HEK293 (cell line): ENCODE measurements around the gene NOX5.

Source experiments
- CTCF ChIA-PET: fragments of 350-600 bp; formaldehyde crosslinking; extraction: SDS; loops from one replicate; lab custom pipeline; 2021; ENCODE audit warnings: antibody characterized with exemption; lab: Yijun Ruan, JAX
- POLR2A ChIA-PET: fragments of 300-600 bp; formaldehyde crosslinking; extraction: SDS; loops from one replicate; lab custom pipeline; 2020; ENCODE audit warnings: antibody characterized with exemption, inconsistent platforms; lab: Yijun Ruan, JAX
- H3K27ac ChIP-seq: fragments of 200-500 bp; sonication (Bioruptor generic); 2 replicates; pipeline ENCODE4 v1.5.1; 2014; ENCODE audit warnings: low read depth, low read length, control low read depth, inconsistent platforms; ENCODE audit errors: extremely low read depth
- H3K36me3 ChIP-seq, 2 experiments: fragments of 200-500 bp in 1 of 2; sonication (Bioruptor generic) in 1 of 2; 1 replicate in 1 of 2; 2 replicates in 1 of 2; pipeline ENCODE4 v1.5.1; 2014 to 2017; ENCODE audit warnings: inconsistent platforms in 2 of 2, low read length in 2 of 2; ENCODE audit not compliant: control insufficient read depth in 2 of 2, insufficient read depth in 1 of 2
- H3K4me1 ChIP-seq: fragments of 200-500 bp; sonication (Bioruptor generic); 2 replicates; pipeline ENCODE4 v1.5.1; 2014; ENCODE audit warnings: mild to moderate bottlenecking, low read length, inconsistent platforms; ENCODE audit not compliant: control insufficient read depth, insufficient read depth
- H3K4me3 ChIP-seq: 2 replicates; pipeline ENCODE4 v1.5.1; 2011; ENCODE audit warnings: low read depth, mild to moderate bottlenecking, control low read depth, low read length, moderate library complexity
- H3K9me3 ChIP-seq: fragments of 200-500 bp; sonication (Bioruptor generic); 2 replicates; pipeline ENCODE4 v1.5.1; 2014; ENCODE audit warnings: low read depth, low read length, inconsistent platforms; ENCODE audit not compliant: control insufficient read depth, insufficient read depth
- FEZF1 ChIP-seq: fragments of 450-650 bp; formaldehyde crosslinking; IDR thresholded peaks from 2 replicates; pipeline ENCODE4 v1.5.1; 2016; ENCODE audit warnings: missing biosample characterization, missing genetic modification characterization
- OSR2 ChIP-seq: fragments of 450-650 bp; formaldehyde crosslinking; IDR thresholded peaks from 2 replicates; pipeline ENCODE4 v1.5.1; 2016; ENCODE audit warnings: missing biosample characterization, missing genetic modification characterization
- RBAK ChIP-seq: fragments of 450-650 bp; formaldehyde crosslinking; IDR thresholded peaks from 2 replicates; pipeline ENCODE4 v1.5.1; 2016; ENCODE audit warnings: missing biosample characterization, missing genetic modification characterization
- ZBTB20 ChIP-seq: fragments of 450-650 bp; formaldehyde crosslinking; IDR thresholded peaks from 2 replicates; pipeline ENCODE4 v1.5.1; 2016; ENCODE audit warnings: missing biosample characterization, missing genetic modification characterization
- ZNF311 ChIP-seq: fragments of 450-650 bp; formaldehyde crosslinking; IDR thresholded peaks from 2 replicates; pipeline ENCODE4 v1.5.1; 2017; ENCODE audit warnings: missing biosample characterization, missing genetic modification characterization, borderline replicate concordance
- ZNF529 ChIP-seq: fragments of 450-650 bp; formaldehyde crosslinking; IDR thresholded peaks from 2 replicates; pipeline ENCODE4 v1.5.1; 2017; ENCODE audit warnings: missing genetic modification characterization, missing biosample characterization; ENCODE audit not compliant: insufficient replicate concordance
- ZNF585B ChIP-seq: fragments of 450-650 bp; formaldehyde crosslinking; IDR thresholded peaks from 2 replicates; pipeline ENCODE4 v1.5.1; 2016; ENCODE audit warnings: missing biosample characterization, missing genetic modification characterization
- ZNF600 ChIP-seq: fragments of 450-650 bp; formaldehyde crosslinking; IDR thresholded peaks from 2 replicates; pipeline ENCODE4 v1.5.1; 2016; ENCODE audit warnings: missing biosample characterization, missing genetic modification characterization
- TF ChIP-seq, protein P1 (sequence below): fragments of 450-650 bp; formaldehyde crosslinking; IDR thresholded peaks from 2 replicates; pipeline ENCODE4 v1.5.1; 2016; ENCODE audit warnings: missing biosample characterization, missing genetic modification characterization
- TF ChIP-seq, protein P2 (sequence below): fragments of 450-650 bp; formaldehyde crosslinking; conservative IDR thresholded peaks from 2 replicates; pipeline ENCODE4 v1.5.1; 2016; ENCODE audit warnings: low read depth, missing biosample characterization, missing genetic modification characterization
- TF ChIP-seq, protein P3 (sequence below): fragments of 450-650 bp; formaldehyde crosslinking; IDR thresholded peaks from 2 replicates; pipeline ENCODE4 v1.5.1; 2016; ENCODE audit warnings: missing biosample characterization, missing genetic modification characterization
- TF ChIP-seq, protein P4 (sequence below): fragments of 450-650 bp; formaldehyde crosslinking; IDR thresholded peaks from 2 replicates; pipeline ENCODE4 v1.5.1; 2016; ENCODE audit warnings: missing biosample characterization, missing genetic modification characterization

Gene NOX5

DNA sequence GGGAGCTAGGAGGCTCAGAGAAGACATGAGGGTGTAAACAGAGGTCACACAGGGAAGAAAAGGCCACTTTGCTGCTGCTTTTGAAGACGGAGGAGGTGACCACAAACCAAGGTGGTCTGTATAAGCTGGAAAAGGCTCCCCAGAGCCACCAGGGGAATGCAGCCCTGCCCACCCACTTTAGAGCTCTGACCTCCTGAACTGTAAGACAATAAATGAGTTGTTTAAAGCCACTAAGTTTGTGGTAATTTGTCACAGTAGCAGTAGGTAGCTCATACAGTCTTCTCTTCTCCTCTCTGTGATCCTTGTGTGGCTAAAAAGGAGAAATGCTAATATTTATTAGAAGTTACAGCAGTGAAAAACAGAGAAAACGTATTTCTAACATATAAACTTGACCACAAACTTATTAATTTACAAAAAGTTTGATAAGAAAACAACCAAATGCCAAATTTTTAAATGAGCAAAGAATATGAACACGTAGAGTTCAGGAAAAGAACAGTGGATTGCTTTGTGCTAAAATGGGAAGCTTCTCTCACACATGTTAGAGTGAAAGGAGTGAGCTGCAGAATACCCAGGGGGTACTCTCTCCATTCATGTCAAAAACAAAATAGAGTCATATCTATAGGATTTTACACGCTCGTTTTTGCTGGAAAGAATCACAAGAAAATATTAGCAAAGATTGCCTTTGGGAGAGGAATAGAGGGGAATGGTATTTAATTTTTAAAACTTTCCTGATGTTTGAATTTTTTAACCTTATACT, 71.0 kb downstream of the NOX5 start:
- H3K36me3 ChIP-seq = no peaks in the 10 kb centered on the region
- H3K9me3 ChIP-seq = no peaks in the 10 kb centered on the region
- ChIA-PET POLR2A (interaction anchor here (0.7 to 1.2 kb wide), 2 partner anchors 10 to 75 kb away, joined by 3 to 5 read pairs; partner anchors contain the start of gene GLCE), CTCF (interaction anchor here (0.6 to 1.2 kb wide), 3 partner anchors 12 to 1767 kb away, joined by 3 to 5 read pairs (median 4); no protein-coding TSS in a partner anchor)
- H3K4me3 ChIP-seq = no peak overlapping the region
- H3K4me1 ChIP-seq = peaks cover 41% of the 10 kb centered on the region
- no peak overlapping the region; the same call in 1 of the 2 replicates for H3K27ac ChIP-seq
- TF ChIP-seq FEZF1 (0 out of 2 replicates have a peak, but pooled peaks have one; percentile 37), ZNF585B (tag by site-specific recombination) (no peak), ZNF529 (tag by site-specific recombination) (no peak), OSR2 (peak; percentile 67; the same call in 1 of the 2 replicates), RBAK (tag by site-specific recombination) (no peak)
- TF ChIP-seq, protein P1, sequence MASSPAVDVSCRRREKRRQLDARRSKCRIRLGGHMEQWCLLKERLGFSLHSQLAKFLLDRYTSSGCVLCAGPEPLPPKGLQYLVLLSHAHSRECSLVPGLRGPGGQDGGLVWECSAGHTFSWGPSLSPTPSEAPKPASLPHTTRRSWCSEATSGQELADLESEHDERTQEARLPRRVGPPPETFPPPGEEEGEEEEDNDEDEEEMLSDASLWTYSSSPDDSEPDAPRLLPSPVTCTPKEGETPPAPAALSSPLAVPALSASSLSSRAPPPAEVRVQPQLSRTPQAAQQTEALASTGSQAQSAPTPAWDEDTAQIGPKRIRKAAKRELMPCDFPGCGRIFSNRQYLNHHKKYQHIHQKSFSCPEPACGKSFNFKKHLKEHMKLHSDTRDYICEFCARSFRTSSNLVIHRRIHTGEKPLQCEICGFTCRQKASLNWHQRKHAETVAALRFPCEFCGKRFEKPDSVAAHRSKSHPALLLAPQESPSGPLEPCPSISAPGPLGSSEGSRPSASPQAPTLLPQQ (tag by site-specific recombination) = 0 out of 2 replicates have a peak, but pooled peaks have one; percentile 0
- TF ChIP-seq, all 188 proteins: peak for 3

DNA sequence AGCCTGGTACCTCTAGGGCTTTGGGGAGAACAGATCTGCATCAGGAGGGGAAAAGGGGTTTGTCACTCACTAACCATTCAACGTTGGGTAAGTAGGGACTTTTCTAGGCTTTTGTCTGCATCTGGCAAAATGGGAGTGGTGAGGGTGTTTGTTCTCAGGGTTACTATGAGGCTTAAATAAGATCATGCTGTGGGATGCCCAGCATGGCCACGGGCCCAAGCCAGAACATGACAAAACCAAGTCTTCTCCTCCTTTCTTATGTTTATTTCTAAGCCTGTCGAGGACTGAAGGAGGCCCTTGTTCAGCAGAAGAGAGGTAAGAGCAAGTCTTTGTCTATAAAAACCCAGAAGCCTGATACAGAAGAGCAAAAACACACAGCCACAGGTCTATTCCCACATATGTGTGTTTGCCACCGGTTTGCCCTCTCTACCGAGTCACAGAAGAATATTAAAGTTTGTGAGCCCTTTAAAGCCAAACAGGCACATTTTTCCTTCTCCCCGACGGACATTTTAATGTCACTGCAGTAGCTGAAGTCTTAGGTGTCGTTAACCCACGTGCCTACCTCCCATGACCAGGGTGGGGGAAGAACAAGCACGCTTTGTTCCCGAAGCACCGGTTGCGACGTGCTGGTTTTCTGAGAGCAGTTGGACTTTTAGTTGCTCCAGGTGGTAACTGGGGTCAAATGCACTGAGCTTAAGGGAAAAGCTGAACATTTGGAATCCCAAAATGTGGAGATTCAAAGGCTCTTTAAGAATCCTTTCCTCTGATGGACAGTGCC, 72.1 kb downstream of the NOX5 start:
- ChIA-PET POLR2A (interaction anchor here (0.7 to 1.9 kb wide), 3 partner anchors 11 to 74 kb away, joined by 3 to 5 read pairs (median 3); partner anchors contain the start of gene GLCE), CTCF (interaction anchor here (0.5 to 1.2 kb wide), 3 partner anchors 11 to 408 kb away, joined by 3 to 5 read pairs (median 3); no protein-coding TSS in a partner anchor)
- TF ChIP-seq, protein P2, sequence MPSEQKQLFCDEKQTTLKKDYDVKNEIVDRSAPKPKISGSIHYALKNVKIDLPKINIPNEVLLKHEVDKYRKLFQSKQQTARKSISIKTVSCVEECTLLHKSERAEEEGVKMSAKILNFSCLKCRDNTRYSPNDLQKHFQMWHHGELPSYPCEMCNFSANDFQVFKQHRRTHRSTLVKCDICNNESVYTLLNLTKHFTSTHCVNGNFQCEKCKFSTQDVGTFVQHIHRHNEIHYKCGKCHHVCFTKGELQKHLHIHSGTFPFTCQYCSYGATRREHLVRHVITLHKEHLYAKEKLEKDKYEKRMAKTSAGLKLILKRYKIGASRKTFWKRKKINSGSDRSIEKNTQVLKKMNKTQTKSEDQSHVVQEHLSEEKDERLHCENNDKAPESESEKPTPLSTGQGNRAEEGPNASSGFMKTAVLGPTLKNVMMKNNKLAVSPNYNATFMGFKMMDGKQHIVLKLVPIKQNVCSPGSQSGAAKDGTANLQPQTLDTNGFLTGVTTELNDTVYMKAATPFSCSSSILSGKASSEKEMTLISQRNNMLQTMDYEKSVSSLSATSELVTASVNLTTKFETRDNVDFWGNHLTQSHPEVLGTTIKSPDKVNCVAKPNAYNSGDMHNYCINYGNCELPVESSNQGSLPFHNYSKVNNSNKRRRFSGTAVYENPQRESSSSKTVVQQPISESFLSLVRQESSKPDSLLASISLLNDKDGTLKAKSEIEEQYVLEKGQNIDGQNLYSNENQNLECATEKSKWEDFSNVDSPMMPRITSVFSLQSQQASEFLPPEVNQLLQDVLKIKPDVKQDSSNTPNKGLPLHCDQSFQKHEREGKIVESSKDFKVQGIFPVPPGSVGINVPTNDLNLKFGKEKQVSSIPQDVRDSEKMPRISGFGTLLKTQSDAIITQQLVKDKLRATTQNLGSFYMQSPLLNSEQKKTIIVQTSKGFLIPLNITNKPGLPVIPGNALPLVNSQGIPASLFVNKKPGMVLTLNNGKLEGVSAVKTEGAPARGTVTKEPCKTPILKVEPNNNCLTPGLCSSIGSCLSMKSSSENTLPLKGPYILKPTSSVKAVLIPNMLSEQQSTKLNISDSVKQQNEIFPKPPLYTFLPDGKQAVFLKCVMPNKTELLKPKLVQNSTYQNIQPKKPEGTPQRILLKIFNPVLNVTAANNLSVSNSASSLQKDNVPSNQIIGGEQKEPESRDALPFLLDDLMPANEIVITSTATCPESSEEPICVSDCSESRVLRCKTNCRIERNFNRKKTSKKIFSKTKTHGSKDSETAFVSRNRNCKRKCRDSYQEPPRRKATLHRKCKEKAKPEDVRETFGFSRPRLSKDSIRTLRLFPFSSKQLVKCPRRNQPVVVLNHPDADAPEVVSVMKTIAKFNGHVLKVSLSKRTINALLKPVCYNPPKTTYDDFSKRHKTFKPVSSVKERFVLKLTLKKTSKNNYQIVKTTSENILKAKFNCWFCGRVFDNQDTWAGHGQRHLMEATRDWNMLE (tag by site-specific recombination) = no peak
- TF ChIP-seq ZNF311 (tag by site-specific recombination) (no peak), ZBTB20 (tag by site-specific recombination) (no peak)
- Histone ChIP-seq H3K36me3 (no peaks in the 10 kb centered on the region), H3K4me1 (peaks cover 33% of the 10 kb centered on the region), H3K4me3 (no peak overlapping the region), H3K9me3 (no peaks in the 10 kb centered on the region), H3K27ac (no peak overlapping the region)

DNA sequence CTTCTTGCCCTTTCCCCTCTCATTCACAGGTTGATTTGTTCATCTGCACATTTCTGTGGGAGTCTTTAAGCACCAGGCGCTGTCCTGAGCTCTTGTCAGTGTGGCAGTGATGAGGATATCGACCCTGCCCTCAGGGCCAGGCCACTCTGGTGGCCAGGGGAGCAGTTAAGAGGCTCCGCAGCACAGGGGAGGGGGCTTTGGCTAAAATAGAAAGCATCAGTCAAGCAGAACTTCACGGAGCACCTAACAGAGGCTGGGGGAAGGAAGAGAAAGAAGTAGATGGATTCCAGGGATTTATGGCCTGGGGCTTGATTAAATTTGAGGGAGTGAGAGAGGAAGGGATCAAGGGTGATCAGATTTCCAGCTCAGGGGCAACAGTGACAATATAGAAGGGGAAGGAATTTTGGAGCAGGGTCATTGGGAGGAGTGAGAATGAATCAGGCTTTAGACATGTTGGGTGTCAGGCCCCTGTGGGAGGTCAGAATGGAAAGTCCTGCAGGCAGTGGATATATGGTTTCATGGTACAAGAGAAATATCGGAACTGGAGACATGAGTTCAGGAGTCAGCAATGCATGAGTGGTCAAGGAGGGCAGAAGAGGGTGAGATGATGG, 73.0 kb downstream of the NOX5 start:
- Histone ChIP-seq H3K9me3 (no peaks in the 10 kb centered on the region), H3K36me3 (no peaks in the 10 kb centered on the region), H3K27ac (no peak overlapping the region), H3K4me3 (no peak overlapping the region), H3K4me1 (peaks cover 34% of the 10 kb centered on the region)
- ChIA-PET CTCF (interaction anchor here (0.7 kb wide), 2 partner anchors 29 to 289 kb away, joined by 3 read pairs; no protein-coding TSS in a partner anchor), POLR2A (interaction anchor here (1.9 kb wide), 1 partner anchor 12 kb away, joined by 5 read pairs; no protein-coding TSS in a partner anchor)
- TF ChIP-seq ZNF600 (tag by site-specific recombination) = no peak
- TF ChIP-seq, protein P3, sequence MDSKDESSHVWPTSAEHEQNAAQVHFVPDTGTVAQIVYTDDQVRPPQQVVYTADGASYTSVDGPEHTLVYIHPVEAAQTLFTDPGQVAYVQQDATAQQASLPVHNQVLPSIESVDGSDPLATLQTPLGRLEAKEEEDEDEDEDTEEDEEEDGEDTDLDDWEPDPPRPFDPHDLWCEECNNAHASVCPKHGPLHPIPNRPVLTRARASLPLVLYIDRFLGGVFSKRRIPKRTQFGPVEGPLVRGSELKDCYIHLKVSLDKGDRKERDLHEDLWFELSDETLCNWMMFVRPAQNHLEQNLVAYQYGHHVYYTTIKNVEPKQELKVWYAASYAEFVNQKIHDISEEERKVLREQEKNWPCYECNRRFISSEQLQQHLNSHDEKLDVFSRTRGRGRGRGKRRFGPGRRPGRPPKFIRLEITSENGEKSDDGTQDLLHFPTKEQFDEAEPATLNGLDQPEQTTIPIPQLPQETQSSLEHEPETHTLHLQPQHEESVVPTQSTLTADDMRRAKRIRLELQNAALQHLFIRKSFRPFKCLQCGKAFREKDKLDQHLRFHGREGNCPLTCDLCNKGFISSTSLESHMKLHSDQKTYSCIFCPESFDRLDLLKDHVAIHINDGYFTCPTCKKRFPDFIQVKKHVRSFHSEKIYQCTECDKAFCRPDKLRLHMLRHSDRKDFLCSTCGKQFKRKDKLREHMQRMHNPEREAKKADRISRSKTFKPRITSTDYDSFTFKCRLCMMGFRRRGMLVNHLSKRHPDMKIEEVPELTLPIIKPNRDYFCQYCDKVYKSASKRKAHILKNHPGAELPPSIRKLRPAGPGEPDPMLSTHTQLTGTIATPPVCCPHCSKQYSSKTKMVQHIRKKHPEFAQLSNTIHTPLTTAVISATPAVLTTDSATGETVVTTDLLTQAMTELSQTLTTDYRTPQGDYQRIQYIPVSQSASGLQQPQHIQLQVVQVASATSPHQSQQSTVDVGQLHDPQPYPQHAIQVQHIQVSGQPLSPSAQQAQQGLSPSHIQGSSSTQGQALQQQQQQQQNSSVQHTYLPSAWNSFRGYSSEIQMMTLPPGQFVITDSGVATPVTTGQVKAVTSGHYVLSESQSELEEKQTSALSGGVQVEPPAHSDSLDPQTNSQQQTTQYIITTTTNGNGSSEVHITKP (tag by site-specific recombination) = peak; percentile 87
- TF ChIP-seq, protein P4, sequence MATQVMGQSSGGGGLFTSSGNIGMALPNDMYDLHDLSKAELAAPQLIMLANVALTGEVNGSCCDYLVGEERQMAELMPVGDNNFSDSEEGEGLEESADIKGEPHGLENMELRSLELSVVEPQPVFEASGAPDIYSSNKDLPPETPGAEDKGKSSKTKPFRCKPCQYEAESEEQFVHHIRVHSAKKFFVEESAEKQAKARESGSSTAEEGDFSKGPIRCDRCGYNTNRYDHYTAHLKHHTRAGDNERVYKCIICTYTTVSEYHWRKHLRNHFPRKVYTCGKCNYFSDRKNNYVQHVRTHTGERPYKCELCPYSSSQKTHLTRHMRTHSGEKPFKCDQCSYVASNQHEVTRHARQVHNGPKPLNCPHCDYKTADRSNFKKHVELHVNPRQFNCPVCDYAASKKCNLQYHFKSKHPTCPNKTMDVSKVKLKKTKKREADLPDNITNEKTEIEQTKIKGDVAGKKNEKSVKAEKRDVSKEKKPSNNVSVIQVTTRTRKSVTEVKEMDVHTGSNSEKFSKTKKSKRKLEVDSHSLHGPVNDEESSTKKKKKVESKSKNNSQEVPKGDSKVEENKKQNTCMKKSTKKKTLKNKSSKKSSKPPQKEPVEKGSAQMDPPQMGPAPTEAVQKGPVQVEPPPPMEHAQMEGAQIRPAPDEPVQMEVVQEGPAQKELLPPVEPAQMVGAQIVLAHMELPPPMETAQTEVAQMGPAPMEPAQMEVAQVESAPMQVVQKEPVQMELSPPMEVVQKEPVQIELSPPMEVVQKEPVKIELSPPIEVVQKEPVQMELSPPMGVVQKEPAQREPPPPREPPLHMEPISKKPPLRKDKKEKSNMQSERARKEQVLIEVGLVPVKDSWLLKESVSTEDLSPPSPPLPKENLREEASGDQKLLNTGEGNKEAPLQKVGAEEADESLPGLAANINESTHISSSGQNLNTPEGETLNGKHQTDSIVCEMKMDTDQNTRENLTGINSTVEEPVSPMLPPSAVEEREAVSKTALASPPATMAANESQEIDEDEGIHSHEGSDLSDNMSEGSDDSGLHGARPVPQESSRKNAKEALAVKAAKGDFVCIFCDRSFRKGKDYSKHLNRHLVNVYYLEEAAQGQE (tag by site-specific recombination) = 0 out of 2 replicates have a peak, but pooled peaks have one; percentile 9
